Keratinocyte (primary cell): ENCODE measurements around the gene ANHX. TPM values are rescaled to one million over a fixed set of nuclear protein-coding genes. Genes with fewer than 3 reads are reported as not detected.

ENCODE experiments used
- DNase-seq: peaks from one replicate; pipeline ENCODE4 v3.0.0-alpha.2; 2011; ENCODE audit warnings: low read depth, missing footprints, low spot score
- FAIRE-seq: peaks from 2 replicates; lab custom pipeline; 2011; peaks lifted over from hg19 to GRCh38; lab: Jason Lieb, UNC
- H2AFZ ChIP-seq: 2 replicates; pipeline ENCODE4 v1.6.0; 2012; ENCODE audit warnings: low read length, control low read depth, inconsistent platforms; ENCODE audit not compliant: control insufficient read depth
- H3K27ac ChIP-seq: 2 replicates; pipeline ENCODE4 v1.5.1; 2011; ENCODE audit warnings: low read length; ENCODE audit not compliant: control insufficient read depth, insufficient read depth
- H3K27me3 ChIP-seq: 3 replicates; pipeline ENCODE4 v1.6.0; 2011; ENCODE audit warnings: low read length; ENCODE audit not compliant: control insufficient read depth, insufficient read depth; ENCODE audit errors: extremely low read depth
- H3K36me3 ChIP-seq, 2 experiments: 2 replicates in 1 of 2; 3 replicates in 1 of 2; pipeline ENCODE4 v1.5.1; 2011; ENCODE audit warnings: low read length in 2 of 2, mild to moderate bottlenecking in 1 of 2; ENCODE audit not compliant: control insufficient read depth in 2 of 2, insufficient read depth in 2 of 2; ENCODE audit errors: extremely low read depth in 1 of 2
- H3K4me1 ChIP-seq: 3 replicates; pipeline ENCODE4 v1.5.1; 2011; ENCODE audit warnings: low read length; ENCODE audit not compliant: control insufficient read depth, insufficient read depth; ENCODE audit errors: extremely low read depth
- H3K4me2 ChIP-seq: 3 replicates; pipeline ENCODE4 v1.6.0; 2011; ENCODE audit warnings: low read depth, low read length; ENCODE audit not compliant: control insufficient read depth, insufficient read depth; ENCODE audit errors: extremely low read depth
- H3K4me3 ChIP-seq, 3 experiments: fragments of 200-600 bp in 1 of 3; sonication (generic) in 1 of 3; 2 replicates in 2 of 3; 3 replicates in 1 of 3; pipeline ENCODE4 v1.5.1; 2011 to 2016; ENCODE audit warnings: low read length in 3 of 3, mild to moderate bottlenecking in 3 of 3, control low read depth in 2 of 3, inconsistent platforms in 1 of 3, low read depth in 1 of 3, mixed read lengths in 1 of 3, mixed run types in 1 of 3, moderate library complexity in 1 of 3; ENCODE audit not compliant: control insufficient read depth in 2 of 3, insufficient read depth in 2 of 3; ENCODE audit errors: extremely low read depth in 1 of 3
- H3K79me2 ChIP-seq: 2 replicates; pipeline ENCODE4 v1.6.0; 2012; ENCODE audit warnings: low read length; ENCODE audit not compliant: control insufficient read depth, insufficient read depth
- H3K9ac ChIP-seq: 3 replicates; pipeline ENCODE4 v1.6.0; 2011; ENCODE audit warnings: low read length; ENCODE audit not compliant: control insufficient read depth, insufficient read depth; ENCODE audit errors: extremely low read depth
- H3K9me1 ChIP-seq: 3 replicates; pipeline ENCODE4 v1.6.0; 2011; ENCODE audit warnings: low read length; ENCODE audit not compliant: control insufficient read depth, insufficient read depth; ENCODE audit errors: extremely low read depth
- H3K9me3 ChIP-seq: 2 replicates; pipeline ENCODE4 v1.5.1; 2012; ENCODE audit warnings: low read depth, low read length; ENCODE audit not compliant: control insufficient read depth
- H4K20me1 ChIP-seq: 3 replicates; pipeline ENCODE4 v1.6.0; 2011; ENCODE audit warnings: low read length; ENCODE audit not compliant: control insufficient read depth, insufficient read depth; ENCODE audit errors: extremely low read depth
- CTCF ChIP-seq, 3 experiments: IDR thresholded peaks in 1 of 3; conservative IDR thresholded peaks in 1 of 3; optimal IDR thresholded peaks in 1 of 3; 2 replicates in 2 of 3; 3 replicates in 1 of 3; pipeline versions ENCODE3 to v1.5.1; 2011; ENCODE audit warnings: low read length in 3 of 3, mild to moderate bottlenecking in 3 of 3, moderate library complexity in 2 of 3, control low read depth in 1 of 3, inconsistent platforms in 1 of 3; ENCODE audit not compliant: insufficient read depth in 2 of 3; ENCODE audit errors: extremely low read depth in 1 of 3
- EZH2 ChIP-seq: IDR thresholded peaks from one replicate; pipeline ENCODE4 v1.6.1; 2012; ENCODE audit warnings: inconsistent platforms, mild to moderate bottlenecking, low read length, moderate library complexity
- dilution Hi-C: fragments of 300-500 bp; cut with MboI; formaldehyde crosslinking; loops from one replicate; pipeline ENCODE4 v1.7.0; 2020; ENCODE audit warnings: low sequenced_read_pairs; ENCODE audit not compliant: extremely low pct_ligation_motif_present
- polyA plus RNA-seq, 5 experiments: library from polyadenylated mRNA; depleted of rRNA in 3 of 5; stranded (reverse) in 3 of 5; stranded (forward) in 1 of 5; unstranded in 1 of 5; fragments of >200 nt; gene quantifications; 1 replicate in 1 of 5; 2 replicates in 3 of 5; 3 replicates in 1 of 5; pipeline versions ENCODE4 v1.2.1 to v1.2.3, GENCODE V29; 2011 to 2012; ENCODE audit warnings: missing spikeins in 2 of 5, low read depth in 1 of 5, low replicate concordance in 1 of 5
- small RNA-seq, 3 experiments: library from RNA; depleted of rRNA; stranded (forward); fragments of <200 nt; gene quantifications; one replicate each; pipeline ENCODE3, GENCODE V24; 2012; ENCODE audit warnings: low read depth in 3 of 3, low replicate concordance in 1 of 3; ENCODE audit not compliant: insufficient read length in 3 of 3

ANHX gene
- polyA plus RNA-seq, 1 donor (not counting 4 experiments of a cell fraction or from before 2014, with no cell fraction given), result not detected

GRCh38 chr12:133172491-133172890 lies 63.2 kb downstream of the ANHX start:
- Histone ChIP-seq H3K36me3 (no peaks in the 10 kb centered on the region), H3K4me2 (no peak overlapping the region), H3K9me1 (no peaks in the 10 kb centered on the region), H3K9ac (no peak overlapping the region), H3K27ac (no peak overlapping the region), H3K9me3 (peaks cover 10% of the 10 kb centered on the region), H3K27me3 (no peaks in the 10 kb centered on the region), H4K20me1 (no peaks in the 10 kb centered on the region), H3K4me3 (no peak overlapping the region), H3K79me2 (no peaks in the 10 kb centered on the region), H3K4me1 (no peaks in the 10 kb centered on the region), H2AFZ (no peak overlapping the region)
- FAIRE-seq, result no peak
- TF ChIP-seq EZH2, result no peak
- TF ChIP-seq CTCF (optimal IDR thresholded peaks at IDR 0.05 in 1 of 3, IDR thresholded peaks at IDR 0.05 in 1 of 3, conservative IDR thresholded peaks at IDR 0.05 in 1 of 3; ENCODE audit: extremely low read depth in 1 of 3, insufficient read depth in 2 of 3, low read length in 3 of 3), result no peak
- no peak for DNase-seq
- dilution Hi-C loops, result no loop called here

Small RNA genes lying within 50 kb of the gene (small RNA-seq; reads per million reads assigned to genes)
- gene RF00019 (0 reads per million in 3 experiments), gene RNU6-717P (0 reads per million in 3 experiments)

Other genes with a start within 250 kb of the ANHX start
- gene ZNF26, start 249.5 kb downstream of the ANHX start, polyA plus RNA-seq, result 3.7 to 5.2 TPM (median 4.5 TPM) in 3 replicates
- gene ZNF84, start 198.4 kb downstream of the ANHX start, polyA plus RNA-seq, result 10.7 to 29.5 TPM (median 24.9 TPM) in 3 replicates
- gene ZNF140, start 155.0 kb downstream of the ANHX start, polyA plus RNA-seq, result 13.5 to 15.9 TPM (median 13.8 TPM) in 3 replicates
- gene ZNF891, start 105.6 kb downstream of the ANHX start, polyA plus RNA-seq, result 0.28 to 0.79 TPM (median 0.64 TPM) in 3 replicates
- 2.0 to 7.2 TPM (median 6.3 TPM) in 3 replicates for gene ZNF10, start 105.2 kb downstream of the ANHX start, polyA plus RNA-seq
- 9.4 to 12.4 TPM (median 11.3 TPM) in 3 replicates for gene ZNF268, start 54.4 kb downstream of the ANHX start, polyA plus RNA-seq